Liver (tissue), 3 donors: ENCODE data around the gene NCAM2.

Experiments
- GABPA ChIP-seq, 2 donors: IDR thresholded peaks in 1 of 2; conservative IDR thresholded peaks in 1 of 2; 2 replicates each; pipeline ENCODE4 v1.6.1; 2016; ENCODE audit warnings: antibody characterized with exemption in 2 of 2, mild to moderate bottlenecking in 1 of 2, moderate library complexity in 1 of 2
- HNF4A ChIP-seq, 2 donors: conservative IDR thresholded peaks; 2 replicates each; pipeline ENCODE4 v1.6.1; 2016; ENCODE audit warnings: antibody characterized with exemption in 2 of 2, mild to moderate bottlenecking in 2 of 2
- JUND ChIP-seq, 2 donors: IDR thresholded peaks; 2 replicates each; pipeline ENCODE4 v1.6.1; 2016; ENCODE audit warnings: antibody characterized with exemption in 2 of 2
- RAD21 ChIP-seq, 2 donors: IDR thresholded peaks; 2 replicates each; pipeline ENCODE4 v1.6.1; 2016; ENCODE audit warnings: antibody characterized with exemption in 2 of 2, mild to moderate bottlenecking in 2 of 2
- YY1 ChIP-seq: IDR thresholded peaks from 2 replicates; pipeline ENCODE4 v1.6.1; 2016; ENCODE audit warnings: antibody characterized with exemption, mild to moderate bottlenecking
- TF ChIP-seq, protein P1 (sequence below): fragments of 150-350 bp; IDR thresholded peaks from 2 replicates; pipeline ENCODE4 v1.5.1; 2017; ENCODE audit warnings: improper control_type of control experiment, low read depth, low read length; ENCODE audit not compliant: missing input control
- TF ChIP-seq, protein P2 (sequence below): IDR thresholded peaks from 2 replicates; pipeline ENCODE4 v1.6.1; 2016; ENCODE audit warnings: antibody characterized with exemption, mild to moderate bottlenecking
- TF ChIP-seq, protein P3 (sequence below): IDR thresholded peaks from 2 replicates; pipeline ENCODE4 v1.6.1; 2016; ENCODE audit warnings: antibody characterized with exemption
- donor health status: healthy.
- donor health status: healthy.

DNA sequence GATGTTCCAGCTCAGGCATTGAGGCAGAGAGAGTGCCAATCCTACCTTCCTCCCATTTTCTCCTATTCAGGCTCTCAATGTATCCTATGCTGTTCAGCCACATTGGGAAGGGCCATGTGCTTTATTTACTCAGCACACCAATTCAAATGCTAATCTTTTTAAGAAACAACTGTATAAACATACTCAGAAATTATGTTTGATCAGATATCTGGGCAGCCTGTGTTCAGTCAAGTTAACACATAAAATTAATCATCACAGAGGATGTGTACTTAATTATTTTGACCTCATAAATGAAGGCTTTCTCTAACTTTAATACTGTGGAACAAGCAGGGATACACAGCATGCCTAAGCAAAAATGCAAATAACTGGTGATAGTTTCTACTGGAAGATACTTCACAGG is 149.8 kb downstream of the NCAM2 start:
- TF ChIP-seq JUND (IDR thresholded peaks at IDR 0.05): no peak
- TF ChIP-seq, protein P1, sequence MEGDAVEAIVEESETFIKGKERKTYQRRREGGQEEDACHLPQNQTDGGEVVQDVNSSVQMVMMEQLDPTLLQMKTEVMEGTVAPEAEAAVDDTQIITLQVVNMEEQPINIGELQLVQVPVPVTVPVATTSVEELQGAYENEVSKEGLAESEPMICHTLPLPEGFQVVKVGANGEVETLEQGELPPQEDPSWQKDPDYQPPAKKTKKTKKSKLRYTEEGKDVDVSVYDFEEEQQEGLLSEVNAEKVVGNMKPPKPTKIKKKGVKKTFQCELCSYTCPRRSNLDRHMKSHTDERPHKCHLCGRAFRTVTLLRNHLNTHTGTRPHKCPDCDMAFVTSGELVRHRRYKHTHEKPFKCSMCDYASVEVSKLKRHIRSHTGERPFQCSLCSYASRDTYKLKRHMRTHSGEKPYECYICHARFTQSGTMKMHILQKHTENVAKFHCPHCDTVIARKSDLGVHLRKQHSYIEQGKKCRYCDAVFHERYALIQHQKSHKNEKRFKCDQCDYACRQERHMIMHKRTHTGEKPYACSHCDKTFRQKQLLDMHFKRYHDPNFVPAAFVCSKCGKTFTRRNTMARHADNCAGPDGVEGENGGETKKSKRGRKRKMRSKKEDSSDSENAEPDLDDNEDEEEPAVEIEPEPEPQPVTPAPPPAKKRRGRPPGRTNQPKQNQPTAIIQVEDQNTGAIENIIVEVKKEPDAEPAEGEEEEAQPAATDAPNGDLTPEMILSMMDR: no peak
- TF ChIP-seq YY1: no peak
- no peak for TF ChIP-seq GABPA (IDR thresholded peaks at IDR 0.05 in 1 of 2, conservative IDR thresholded peaks at IDR 0.05 in 1 of 2)
- no peak for TF ChIP-seq RAD21 (IDR thresholded peaks at IDR 0.05)
- TF ChIP-seq, protein P2, sequence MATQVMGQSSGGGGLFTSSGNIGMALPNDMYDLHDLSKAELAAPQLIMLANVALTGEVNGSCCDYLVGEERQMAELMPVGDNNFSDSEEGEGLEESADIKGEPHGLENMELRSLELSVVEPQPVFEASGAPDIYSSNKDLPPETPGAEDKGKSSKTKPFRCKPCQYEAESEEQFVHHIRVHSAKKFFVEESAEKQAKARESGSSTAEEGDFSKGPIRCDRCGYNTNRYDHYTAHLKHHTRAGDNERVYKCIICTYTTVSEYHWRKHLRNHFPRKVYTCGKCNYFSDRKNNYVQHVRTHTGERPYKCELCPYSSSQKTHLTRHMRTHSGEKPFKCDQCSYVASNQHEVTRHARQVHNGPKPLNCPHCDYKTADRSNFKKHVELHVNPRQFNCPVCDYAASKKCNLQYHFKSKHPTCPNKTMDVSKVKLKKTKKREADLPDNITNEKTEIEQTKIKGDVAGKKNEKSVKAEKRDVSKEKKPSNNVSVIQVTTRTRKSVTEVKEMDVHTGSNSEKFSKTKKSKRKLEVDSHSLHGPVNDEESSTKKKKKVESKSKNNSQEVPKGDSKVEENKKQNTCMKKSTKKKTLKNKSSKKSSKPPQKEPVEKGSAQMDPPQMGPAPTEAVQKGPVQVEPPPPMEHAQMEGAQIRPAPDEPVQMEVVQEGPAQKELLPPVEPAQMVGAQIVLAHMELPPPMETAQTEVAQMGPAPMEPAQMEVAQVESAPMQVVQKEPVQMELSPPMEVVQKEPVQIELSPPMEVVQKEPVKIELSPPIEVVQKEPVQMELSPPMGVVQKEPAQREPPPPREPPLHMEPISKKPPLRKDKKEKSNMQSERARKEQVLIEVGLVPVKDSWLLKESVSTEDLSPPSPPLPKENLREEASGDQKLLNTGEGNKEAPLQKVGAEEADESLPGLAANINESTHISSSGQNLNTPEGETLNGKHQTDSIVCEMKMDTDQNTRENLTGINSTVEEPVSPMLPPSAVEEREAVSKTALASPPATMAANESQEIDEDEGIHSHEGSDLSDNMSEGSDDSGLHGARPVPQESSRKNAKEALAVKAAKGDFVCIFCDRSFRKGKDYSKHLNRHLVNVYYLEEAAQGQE: no peak
- no peak for TF ChIP-seq HNF4A (conservative IDR thresholded peaks at IDR 0.05)
- TF ChIP-seq, protein P3, sequence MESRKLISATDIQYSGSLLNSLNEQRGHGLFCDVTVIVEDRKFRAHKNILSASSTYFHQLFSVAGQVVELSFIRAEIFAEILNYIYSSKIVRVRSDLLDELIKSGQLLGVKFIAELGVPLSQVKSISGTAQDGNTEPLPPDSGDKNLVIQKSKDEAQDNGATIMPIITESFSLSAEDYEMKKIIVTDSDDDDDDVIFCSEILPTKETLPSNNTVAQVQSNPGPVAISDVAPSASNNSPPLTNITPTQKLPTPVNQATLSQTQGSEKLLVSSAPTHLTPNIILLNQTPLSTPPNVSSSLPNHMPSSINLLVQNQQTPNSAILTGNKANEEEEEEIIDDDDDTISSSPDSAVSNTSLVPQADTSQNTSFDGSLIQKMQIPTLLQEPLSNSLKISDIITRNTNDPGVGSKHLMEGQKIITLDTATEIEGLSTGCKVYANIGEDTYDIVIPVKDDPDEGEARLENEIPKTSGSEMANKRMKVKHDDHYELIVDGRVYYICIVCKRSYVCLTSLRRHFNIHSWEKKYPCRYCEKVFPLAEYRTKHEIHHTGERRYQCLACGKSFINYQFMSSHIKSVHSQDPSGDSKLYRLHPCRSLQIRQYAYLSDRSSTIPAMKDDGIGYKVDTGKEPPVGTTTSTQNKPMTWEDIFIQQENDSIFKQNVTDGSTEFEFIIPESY: no peak
